HEK293 (cell line): Measurements from ENCODE around the gene PMAIP1.

ENCODE experiments used
- CTCF ChIA-PET: fragments of 350-600 bp; formaldehyde crosslinking; extraction: SDS; loops from one replicate; lab custom pipeline; 2021; ENCODE audit warnings: antibody characterized with exemption; lab: Yijun Ruan, JAX
- POLR2A ChIA-PET: fragments of 300-600 bp; formaldehyde crosslinking; extraction: SDS; loops from one replicate; lab custom pipeline; 2020; ENCODE audit warnings: antibody characterized with exemption, inconsistent platforms; lab: Yijun Ruan, JAX
- H3K27ac ChIP-seq: fragments of 200-500 bp; sonication (Bioruptor generic); 2 replicates; pipeline ENCODE4 v1.5.1; 2014; ENCODE audit warnings: low read depth, low read length, control low read depth, inconsistent platforms; ENCODE audit errors: extremely low read depth
- H3K36me3 ChIP-seq, 2 experiments: fragments of 200-500 bp in 1 of 2; sonication (Bioruptor generic) in 1 of 2; 1 replicate in 1 of 2; 2 replicates in 1 of 2; pipeline ENCODE4 v1.5.1; 2014 to 2017; ENCODE audit warnings: inconsistent platforms in 2 of 2, low read length in 2 of 2; ENCODE audit not compliant: control insufficient read depth in 2 of 2, insufficient read depth in 1 of 2
- H3K4me1 ChIP-seq: fragments of 200-500 bp; sonication (Bioruptor generic); 2 replicates; pipeline ENCODE4 v1.5.1; 2014; ENCODE audit warnings: mild to moderate bottlenecking, low read length, inconsistent platforms; ENCODE audit not compliant: control insufficient read depth, insufficient read depth
- H3K4me3 ChIP-seq: 2 replicates; pipeline ENCODE4 v1.5.1; 2011; ENCODE audit warnings: low read depth, mild to moderate bottlenecking, control low read depth, low read length, moderate library complexity
- H3K9me3 ChIP-seq: fragments of 200-500 bp; sonication (Bioruptor generic); 2 replicates; pipeline ENCODE4 v1.5.1; 2014; ENCODE audit warnings: low read depth, low read length, inconsistent platforms; ENCODE audit not compliant: control insufficient read depth, insufficient read depth
- BCL11A ChIP-seq: fragments of 450-650 bp; formaldehyde crosslinking; IDR thresholded peaks from 2 replicates; pipeline ENCODE4 v1.5.1; 2016; ENCODE audit warnings: low read depth, missing biosample characterization, missing genetic modification characterization
- BCL11B ChIP-seq: fragments of 450-650 bp; formaldehyde crosslinking; IDR thresholded peaks from 2 replicates; pipeline ENCODE4 v1.5.1; 2016; ENCODE audit warnings: low read depth, missing biosample characterization, missing genetic modification characterization
- FEZF1 ChIP-seq: fragments of 450-650 bp; formaldehyde crosslinking; IDR thresholded peaks from 2 replicates; pipeline ENCODE4 v1.5.1; 2016; ENCODE audit warnings: missing biosample characterization, missing genetic modification characterization
- HOXA7 ChIP-seq: sonication (generic); formaldehyde crosslinking; IDR thresholded peaks from 2 replicates; pipeline ENCODE4 v1.8.1; 2022; ENCODE audit warnings: missing genetic modification reagents, borderline replicate concordance
- HOXC10 ChIP-seq: sonication (generic); formaldehyde crosslinking; IDR thresholded peaks from 2 replicates; pipeline ENCODE4 v1.8.1; 2023; ENCODE audit warnings: mild to moderate bottlenecking, missing genetic modification reagents
- KLF7 ChIP-seq: fragments of 450-650 bp; formaldehyde crosslinking; IDR thresholded peaks from 2 replicates; pipeline ENCODE4 v1.5.1; 2016; ENCODE audit warnings: missing biosample characterization, missing genetic modification characterization, borderline replicate concordance
- OVOL3 ChIP-seq: fragments of 450-650 bp; formaldehyde crosslinking; IDR thresholded peaks from 2 replicates; pipeline ENCODE4 v1.5.1; 2016; ENCODE audit warnings: missing biosample characterization, missing genetic modification characterization
- PRDM6 ChIP-seq: fragments of 450-650 bp; formaldehyde crosslinking; IDR thresholded peaks from 2 replicates; pipeline ENCODE4 v1.5.1; 2017; ENCODE audit warnings: missing biosample characterization, missing genetic modification characterization
- SP7 ChIP-seq: fragments of 450-650 bp; formaldehyde crosslinking; IDR thresholded peaks from 2 replicates; pipeline ENCODE4 v1.5.1; 2016; ENCODE audit warnings: missing biosample characterization, missing genetic modification characterization
- ZBTB17 ChIP-seq: fragments of 450-650 bp; formaldehyde crosslinking; IDR thresholded peaks from 2 replicates; pipeline ENCODE4 v1.5.1; 2016; ENCODE audit warnings: missing biosample characterization, missing genetic modification characterization
- ZNF114 ChIP-seq: fragments of 450-650 bp; formaldehyde crosslinking; IDR thresholded peaks from 2 replicates; pipeline ENCODE4 v1.5.0; 2017; ENCODE audit warnings: missing biosample characterization, missing genetic modification characterization
- ZNF16 ChIP-seq: fragments of 450-650 bp; formaldehyde crosslinking; IDR thresholded peaks from 2 replicates; pipeline ENCODE4 v1.5.1; 2016; ENCODE audit warnings: low read depth, missing biosample characterization, missing genetic modification characterization
- ZNF18 ChIP-seq: fragments of 450-650 bp; formaldehyde crosslinking; IDR thresholded peaks from 2 replicates; pipeline ENCODE4 v1.5.1; 2016; ENCODE audit warnings: missing biosample characterization, missing genetic modification characterization
- ZNF23 ChIP-seq: fragments of 450-650 bp; formaldehyde crosslinking; IDR thresholded peaks from 2 replicates; pipeline ENCODE4 v1.5.1; 2016; ENCODE audit warnings: missing biosample characterization, missing genetic modification characterization, borderline replicate concordance
- ZNF335 ChIP-seq: fragments of 450-650 bp; formaldehyde crosslinking; conservative IDR thresholded peaks from 2 replicates; pipeline ENCODE4 v1.5.1; 2016; ENCODE audit warnings: missing biosample characterization, missing genetic modification characterization
- ZNF404 ChIP-seq: fragments of 450-650 bp; formaldehyde crosslinking; IDR thresholded peaks from 2 replicates; pipeline ENCODE4 v1.5.1; 2017; ENCODE audit warnings: missing biosample characterization, missing genetic modification characterization
- ZNF529 ChIP-seq: fragments of 450-650 bp; formaldehyde crosslinking; IDR thresholded peaks from 2 replicates; pipeline ENCODE4 v1.5.1; 2017; ENCODE audit warnings: missing genetic modification characterization, missing biosample characterization; ENCODE audit not compliant: insufficient replicate concordance
- ZNF580 ChIP-seq: fragments of 450-650 bp; formaldehyde crosslinking; IDR thresholded peaks from 2 replicates; pipeline ENCODE4 v1.5.1; 2016; ENCODE audit warnings: missing biosample characterization, missing genetic modification characterization
- ZNF843 ChIP-seq: fragments of 450-650 bp; formaldehyde crosslinking; IDR thresholded peaks from 2 replicates; pipeline ENCODE4 v1.5.1; 2016; ENCODE audit warnings: missing biosample characterization, missing genetic modification characterization
- ZSCAN30 ChIP-seq: fragments of 450-650 bp; IDR thresholded peaks from 2 replicates; pipeline ENCODE4 v1.5.1; 2018; ENCODE audit warnings: missing biosample characterization, mild to moderate bottlenecking, missing genetic modification characterization, moderate library complexity
- TF ChIP-seq, protein P1 (sequence below): fragments of 450-650 bp; formaldehyde crosslinking; IDR thresholded peaks from 2 replicates; pipeline ENCODE4 v1.5.1; 2017; ENCODE audit warnings: missing biosample characterization, missing genetic modification characterization
- TF ChIP-seq, protein P2 (sequence below): fragments of 450-650 bp; formaldehyde crosslinking; IDR thresholded peaks from 2 replicates; pipeline ENCODE4 v1.5.1; 2016; ENCODE audit warnings: missing biosample characterization, missing genetic modification characterization

The PMAIP1 gene

GRCh38 chr18:59851784-59852399, 47.9 kb upstream of the PMAIP1 start:
- Histone ChIP-seq H3K27ac (no peak overlapping the region), H3K4me1 (no peaks in the 10 kb centered on the region), H3K9me3 (no peaks in the 10 kb centered on the region), H3K36me3 (no peaks in the 10 kb centered on the region), H3K4me3 (no peak overlapping the region)
- ChIA-PET CTCF (interaction anchor here (0.7 kb wide), 1 partner anchor 341 kb away, joined by 6 read pairs; no protein-coding TSS in a partner anchor), POLR2A (interaction anchor here (1.1 kb wide), 1 partner anchor 48 kb away, joined by 4 read pairs; the partner anchor contains the start of gene PMAIP1)
- TF ChIP-seq ZSCAN30 (tag by site-specific recombination) = peak; percentile 43; the same call in 1 of the 2 replicates
- TF ChIP-seq ZNF529 (tag by site-specific recombination) = no peak
- no peak for TF ChIP-seq BCL11B (tag by site-specific recombination)
- TF ChIP-seq ZNF404 (tag by site-specific recombination) = no peak
- TF ChIP-seq ZNF16 (tag by site-specific recombination) = no peak
- no peak for TF ChIP-seq ZNF580 (tag by site-specific recombination)
- no peak for TF ChIP-seq SP7
- 0 out of 2 replicates have a peak, but pooled peaks have one; percentile 59 for TF ChIP-seq ZNF843 (tag by site-specific recombination)
- TF ChIP-seq, protein P1, sequence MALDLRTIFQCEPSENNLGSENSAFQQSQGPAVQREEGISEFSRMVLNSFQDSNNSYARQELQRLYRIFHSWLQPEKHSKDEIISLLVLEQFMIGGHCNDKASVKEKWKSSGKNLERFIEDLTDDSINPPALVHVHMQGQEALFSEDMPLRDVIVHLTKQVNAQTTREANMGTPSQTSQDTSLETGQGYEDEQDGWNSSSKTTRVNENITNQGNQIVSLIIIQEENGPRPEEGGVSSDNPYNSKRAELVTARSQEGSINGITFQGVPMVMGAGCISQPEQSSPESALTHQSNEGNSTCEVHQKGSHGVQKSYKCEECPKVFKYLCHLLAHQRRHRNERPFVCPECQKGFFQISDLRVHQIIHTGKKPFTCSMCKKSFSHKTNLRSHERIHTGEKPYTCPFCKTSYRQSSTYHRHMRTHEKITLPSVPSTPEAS (tag by site-specific recombination) = no peak
- no peak for TF ChIP-seq OVOL3
- peak; percentile 33; the same call in 1 of the 2 replicates for TF ChIP-seq PRDM6
- TF ChIP-seq, protein P2, sequence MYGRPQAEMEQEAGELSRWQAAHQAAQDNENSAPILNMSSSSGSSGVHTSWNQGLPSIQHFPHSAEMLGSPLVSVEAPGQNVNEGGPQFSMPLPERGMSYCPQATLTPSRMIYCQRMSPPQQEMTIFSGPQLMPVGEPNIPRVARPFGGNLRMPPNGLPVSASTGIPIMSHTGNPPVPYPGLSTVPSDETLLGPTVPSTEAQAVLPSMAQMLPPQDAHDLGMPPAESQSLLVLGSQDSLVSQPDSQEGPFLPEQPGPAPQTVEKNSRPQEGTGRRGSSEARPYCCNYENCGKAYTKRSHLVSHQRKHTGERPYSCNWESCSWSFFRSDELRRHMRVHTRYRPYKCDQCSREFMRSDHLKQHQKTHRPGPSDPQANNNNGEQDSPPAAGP (tag by site-specific recombination) = no peak
- no peak for TF ChIP-seq BCL11A (tag by site-specific recombination)
- TF ChIP-seq FEZF1 (tag by site-specific recombination) = peak; percentile 97
- TF ChIP-seq ZNF23 (tag by site-specific recombination) = no peak
- peak; percentile 46 for TF ChIP-seq ZNF335
- no peak for TF ChIP-seq HOXC10 (CRISPR knock-in tag)
- no peak for TF ChIP-seq HOXA7
- no peak for TF ChIP-seq ZBTB17
- no peak for TF ChIP-seq ZNF114 (tag by site-specific recombination)
- peak; percentile 37; the same call in 1 of the 2 replicates for TF ChIP-seq ZNF18
- no peak for TF ChIP-seq KLF7
